ENCODE data around the gene CCDC74B. TPM values are rescaled to one million over a fixed set of nuclear protein-coding genes. Genes with fewer than 3 reads are reported as not detected.
A peak's percentile ranks its signal among the peaks of the same experiment; 100 is the strongest.
"Not testable (repeated sequence)": the region's sequence is repeated elsewhere in the genome, so short reads cannot be mapped to it uniquely, and the experiment has no call there.

The CCDC74B gene
- polyA plus RNA-seq, 3 donors = not detected

DNA sequence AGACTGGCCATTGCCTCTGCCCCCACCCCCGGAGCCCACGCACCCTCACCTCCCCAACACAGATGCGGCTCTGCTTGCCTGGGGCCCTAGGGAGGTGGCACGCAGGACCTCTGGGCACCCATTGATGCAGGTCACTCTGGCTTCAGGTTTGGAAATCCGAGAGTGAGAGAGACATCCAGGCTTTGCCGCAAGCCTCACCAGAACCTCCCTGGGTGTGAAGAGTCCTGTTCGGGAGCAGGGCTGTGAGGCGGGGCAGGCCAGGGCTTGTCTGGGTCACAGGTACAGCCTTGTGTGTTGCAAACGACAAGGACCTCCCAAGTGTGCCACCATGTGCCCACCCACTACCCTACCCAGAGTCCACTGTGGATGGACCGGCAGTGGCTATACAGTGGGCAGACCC is 8.4 kb downstream of the CCDC74B start:
- H3K4me3 ChIP-seq (replicated peaks in 1 of 3; ENCODE audit: low read depth in 2 of 3, low read length in 3 of 3); H3K4me3 Mint-ChIP-seq; H3K27ac Mint-ChIP-seq; H4K20me1 ChIP-seq (ENCODE audit: insufficient read depth, low read length); H3K9ac ChIP-seq (ENCODE audit: insufficient read depth, low read length, poor library complexity, severe bottlenecking); intact Hi-C loops (cut with micrococcal nuclease); H2AFZ ChIP-seq (ENCODE audit: insufficient read depth, low read depth, low read length, poor library complexity, severe bottlenecking); H3K27ac ChIP-seq (ENCODE audit: low read depth in 1 of 2, low read length in 2 of 2); DNase-seq; H3K36me3 ChIP-seq (replicated peaks in 1 of 2; ENCODE audit: control insufficient read depth in 1 of 2, insufficient read depth in 2 of 2, low read length in 2 of 2); H3K27me3 Mint-ChIP-seq (ENCODE audit: low read depth in 3 of 3); H3K9me3 Mint-ChIP-seq; H3K27me3 ChIP-seq (ENCODE audit: control insufficient read depth in 2 of 2, insufficient read depth in 2 of 2, low read length in 2 of 2); H3K36me3 Mint-ChIP-seq; H3K9me3 ChIP-seq (replicated peaks in 1 of 2; ENCODE audit: control insufficient read depth in 1 of 2, insufficient read depth in 1 of 2, low read length in 2 of 2); H3K4me1 ChIP-seq (ENCODE audit: control insufficient read depth in 1 of 2, insufficient read depth in 2 of 2, low read length in 2 of 2); H3K4me1 Mint-ChIP-seq; H3K4me2 ChIP-seq (replicated peaks; ENCODE audit: extremely low read depth, low read length, poor library complexity, severe bottlenecking); H3K79me2 ChIP-seq (ENCODE audit: insufficient read depth, low read length): not testable (repeated sequence)
- 93% methylated on average over 6 of the region's 10 CpGs for WGBS (ENCODE audit: insufficient coverage)

GRCh38 chr2:130135692-130136541 is 9.0 kb downstream of the CCDC74B start:
- H3K4me1 Mint-ChIP-seq = no peaks in the 10 kb centered on the region
- 94% methylated on average over 11 of the region's 15 CpGs for WGBS (ENCODE audit: insufficient coverage)
- intact Hi-C loops (cut with micrococcal nuclease) = no loop called here
- H3K4me2 ChIP-seq (replicated peaks; ENCODE audit: extremely low read depth, low read length, poor library complexity, severe bottlenecking) = no peak overlapping the region
- no peak for DNase-seq
- no peaks in the 10 kb centered on the region for H3K36me3 Mint-ChIP-seq
- H2AFZ ChIP-seq (ENCODE audit: insufficient read depth, low read depth, low read length, poor library complexity, severe bottlenecking) = no peak overlapping the region
- H3K4me3 Mint-ChIP-seq = no peak overlapping the region
- no peak overlapping the region for H3K27ac ChIP-seq (ENCODE audit: low read depth in 1 of 2, low read length in 2 of 2)
- H3K79me2 ChIP-seq (ENCODE audit: insufficient read depth, low read length) = no peaks in the 10 kb centered on the region
- TF ChIP-seq, protein P1, sequence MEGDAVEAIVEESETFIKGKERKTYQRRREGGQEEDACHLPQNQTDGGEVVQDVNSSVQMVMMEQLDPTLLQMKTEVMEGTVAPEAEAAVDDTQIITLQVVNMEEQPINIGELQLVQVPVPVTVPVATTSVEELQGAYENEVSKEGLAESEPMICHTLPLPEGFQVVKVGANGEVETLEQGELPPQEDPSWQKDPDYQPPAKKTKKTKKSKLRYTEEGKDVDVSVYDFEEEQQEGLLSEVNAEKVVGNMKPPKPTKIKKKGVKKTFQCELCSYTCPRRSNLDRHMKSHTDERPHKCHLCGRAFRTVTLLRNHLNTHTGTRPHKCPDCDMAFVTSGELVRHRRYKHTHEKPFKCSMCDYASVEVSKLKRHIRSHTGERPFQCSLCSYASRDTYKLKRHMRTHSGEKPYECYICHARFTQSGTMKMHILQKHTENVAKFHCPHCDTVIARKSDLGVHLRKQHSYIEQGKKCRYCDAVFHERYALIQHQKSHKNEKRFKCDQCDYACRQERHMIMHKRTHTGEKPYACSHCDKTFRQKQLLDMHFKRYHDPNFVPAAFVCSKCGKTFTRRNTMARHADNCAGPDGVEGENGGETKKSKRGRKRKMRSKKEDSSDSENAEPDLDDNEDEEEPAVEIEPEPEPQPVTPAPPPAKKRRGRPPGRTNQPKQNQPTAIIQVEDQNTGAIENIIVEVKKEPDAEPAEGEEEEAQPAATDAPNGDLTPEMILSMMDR (IDR thresholded peaks at IDR 0.05) = no peak
- H3K27me3 Mint-ChIP-seq (ENCODE audit: low read depth in 3 of 3) = peaks cover 2 to 6% (median 5%) of the 10 kb centered on the region in 3 donors
- H4K20me1 ChIP-seq (ENCODE audit: insufficient read depth, low read length) = no peaks in the 10 kb centered on the region
- no peaks in the 10 kb centered on the region for H3K36me3 ChIP-seq (replicated peaks in 1 of 2; ENCODE audit: control insufficient read depth in 1 of 2, insufficient read depth in 2 of 2, low read length in 2 of 2)
- no peaks in the 10 kb centered on the region for H3K9me3 ChIP-seq (replicated peaks in 1 of 2; ENCODE audit: control insufficient read depth in 1 of 2, insufficient read depth in 1 of 2, low read length in 2 of 2)
- H3K4me3 ChIP-seq (replicated peaks in 1 of 3; ENCODE audit: low read depth in 2 of 3, low read length in 3 of 3) = no peak overlapping the region
- H3K27ac Mint-ChIP-seq = peak overlapping the region in 1 of 7 donors; percentile 61
- no peaks in the 10 kb centered on the region for H3K4me1 ChIP-seq (ENCODE audit: control insufficient read depth in 1 of 2, insufficient read depth in 2 of 2, low read length in 2 of 2)
- no peak overlapping the region for H3K9ac ChIP-seq (ENCODE audit: insufficient read depth, low read length, poor library complexity, severe bottlenecking)
- no peaks in the 10 kb centered on the region for H3K27me3 ChIP-seq (ENCODE audit: control insufficient read depth in 2 of 2, insufficient read depth in 2 of 2, low read length in 2 of 2)
- peaks cover 0 to 1% (median 0%) of the 10 kb centered on the region in 7 donors for H3K9me3 Mint-ChIP-seq

DNA sequence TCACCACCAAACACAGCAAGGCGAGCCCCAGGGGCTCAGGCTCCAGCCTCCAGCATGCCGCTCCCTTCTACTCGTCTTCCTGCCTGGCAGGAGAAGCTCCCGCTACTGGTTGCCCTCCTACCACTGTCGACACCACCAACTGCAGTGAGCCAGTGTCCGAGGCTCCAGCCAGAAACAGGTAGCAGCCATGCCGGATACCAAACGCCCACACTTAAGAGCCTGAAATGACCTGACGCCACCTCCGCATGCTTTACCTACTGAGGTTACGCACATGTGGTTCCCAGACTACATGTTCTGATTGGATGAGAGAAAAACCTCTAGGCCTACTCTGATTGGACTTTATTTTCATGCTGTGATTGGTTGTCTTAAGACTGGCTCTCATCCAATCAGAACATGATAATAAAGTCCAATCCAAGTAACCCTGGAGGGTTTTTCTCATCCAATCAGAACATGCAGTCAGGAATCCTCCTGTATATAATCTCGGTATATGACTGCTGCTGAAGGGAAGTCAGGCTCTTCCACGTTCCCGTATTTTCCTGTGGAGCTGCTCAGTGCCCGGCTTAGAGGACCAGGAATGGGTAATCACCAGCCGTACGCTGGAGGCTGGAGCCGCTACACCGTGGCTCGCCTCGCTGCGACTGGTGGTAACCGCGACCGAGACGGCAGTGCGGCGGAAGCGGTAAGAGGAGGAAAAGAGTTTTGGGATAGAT is 15.6 kb downstream of the CCDC74B start, which contains the start of gene POTEF:
POTEF (minus strand) TSS at position 103 of the 710 bp plus-strand sequence. CDS start 8,707 bp downstream, outside the sequence.
- H3K4me3 Mint-ChIP-seq; H3K27ac Mint-ChIP-seq; H3K27ac ChIP-seq (ENCODE audit: low read depth in 1 of 2, low read length in 2 of 2); H3K4me1 ChIP-seq (ENCODE audit: control insufficient read depth in 1 of 2, insufficient read depth in 2 of 2, low read length in 2 of 2); intact Hi-C loops (cut with micrococcal nuclease); H3K36me3 Mint-ChIP-seq; H3K4me2 ChIP-seq (replicated peaks; ENCODE audit: extremely low read depth, low read length, poor library complexity, severe bottlenecking); H3K36me3 ChIP-seq (replicated peaks in 1 of 2; ENCODE audit: control insufficient read depth in 1 of 2, insufficient read depth in 2 of 2, low read length in 2 of 2); H3K27me3 Mint-ChIP-seq (ENCODE audit: low read depth in 3 of 3); H4K20me1 ChIP-seq (ENCODE audit: insufficient read depth, low read length); H3K27me3 ChIP-seq (ENCODE audit: control insufficient read depth in 2 of 2, insufficient read depth in 2 of 2, low read length in 2 of 2); H3K9me3 ChIP-seq (replicated peaks in 1 of 2; ENCODE audit: control insufficient read depth in 1 of 2, insufficient read depth in 1 of 2, low read length in 2 of 2); H3K4me3 ChIP-seq (replicated peaks in 1 of 3; ENCODE audit: low read depth in 2 of 3, low read length in 3 of 3); H3K9ac ChIP-seq (ENCODE audit: insufficient read depth, low read length, poor library complexity, severe bottlenecking); H3K79me2 ChIP-seq (ENCODE audit: insufficient read depth, low read length); H3K9me3 Mint-ChIP-seq; DNase-seq; H2AFZ ChIP-seq (ENCODE audit: insufficient read depth, low read depth, low read length, poor library complexity, severe bottlenecking); H3K4me1 Mint-ChIP-seq: not testable (repeated sequence)
- WGBS (ENCODE audit: insufficient coverage) = 90% methylated on average over 8 of the region's 29 CpGs
